ENCODE measurements around the gene CGN.

DNA sequence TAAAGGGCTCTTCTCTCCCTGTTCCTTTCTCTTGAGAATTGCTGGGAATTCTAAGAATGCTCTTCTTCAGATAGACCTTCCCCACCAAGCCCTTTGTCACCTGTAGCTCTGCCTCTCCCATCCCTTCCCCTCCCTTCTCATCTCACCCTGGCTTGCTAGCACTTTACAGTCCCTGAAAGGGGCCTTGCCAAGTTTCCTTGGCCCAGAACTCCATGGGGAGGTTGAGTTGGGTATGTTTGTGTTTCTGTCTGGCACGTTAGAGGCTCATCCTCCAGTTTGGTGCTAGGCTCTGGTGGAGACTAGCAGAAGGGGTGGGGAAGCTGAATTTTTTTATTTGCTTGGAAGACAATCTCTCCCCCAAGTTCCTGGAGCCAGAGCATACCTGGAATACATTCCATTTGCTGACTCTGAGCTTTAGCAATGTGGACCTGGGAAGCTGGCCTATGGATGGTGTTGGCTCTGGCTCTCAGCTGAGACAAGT lies 4.9 kb downstream of the CGN start:
- TF ChIP-seq POLR2A (IDR thresholded peaks at IDR 0.05; ENCODE audit: low read length) (no peak), GATA1 (IDR thresholded peaks at IDR 0.05; ENCODE audit: low read depth, low read length) (no peak)

Data from erythroblast (primary cell).